IPS DF 4.7 (cell line): ENCODE measurements around the gene PINLYP.
A peak's percentile ranks its signal among the peaks of the same experiment; 100 is the strongest.
"Not testable (repeated sequence)": the region's sequence is repeated elsewhere in the genome, so short reads cannot be mapped to it uniquely, and the experiment has no call there.

Experiments
- DNase-seq: peaks from one replicate; pipeline ENCODE4 v3.0.0-alpha.2; 2013; ENCODE audit warnings: low spot score; ENCODE audit errors: extremely low read depth

Gene PINLYP

GRCh38 chr19:43575156-43575950 is at the start of gene PINLYP, which contains the start of gene XRCC1:
Gene PINLYP (plus strand): TSS chr19:43575801. CDS start chr19:43577192, 1,391 bp downstream.
Gene XRCC1 (minus strand): TSS chr19:43575527. CDS start chr19:43575458, 69 bp downstream.
- DNase-seq = peak; percentile 94

GRCh38 chr19:43525836-43526771 is 49.5 kb upstream of the PINLYP start:
- DNase-seq = no peak

GRCh38 chr19:43526884-43527859 is 48.4 kb upstream of the PINLYP start, which contains the start of gene ETHE1:
Gene ETHE1 (minus strand): TSS chr19:43527201. CDS start chr19:43527177, 24 bp downstream.
- no peak for DNase-seq

- DNase-seq = no peak
Measured at GRCh38 chr19:43527860-43528622, 47.6 kb upstream of the PINLYP start.

GRCh38 chr19:43532571-43532961 is 43.0 kb upstream of the PINLYP start:
- DNase-seq = no peak

GRCh38 chr19:43532962-43533545 is 42.5 kb upstream of the PINLYP start, which contains the start of gene ZNF575:
Gene ZNF575 (plus strand): TSS chr19:43533188. CDS start chr19:43534423, 1,235 bp downstream.
- DNase-seq = no peak

GRCh38 chr19:43533546-43534304 is 41.9 kb upstream of the PINLYP start:
- DNase-seq = peak; percentile 93

- no peak for DNase-seq
Measured at GRCh38 chr19:43534305-43534815, 41.2 kb upstream of the PINLYP start.

GRCh38 chr19:43534816-43535761 is 40.5 kb upstream of the PINLYP start:
- no peak for DNase-seq

GRCh38 chr19:43538922-43539321 is 36.7 kb upstream of the PINLYP start:
- no peak for DNase-seq

- no peak for DNase-seq
Measured at GRCh38 chr19:43540381-43540780, 35.2 kb upstream of the PINLYP start.

GRCh38 chr19:43541920-43542650 is 33.5 kb upstream of the PINLYP start:
- no peak for DNase-seq

- no peak for DNase-seq
Measured at GRCh38 chr19:43544077-43544476, 31.5 kb upstream of the PINLYP start.

- no peak for DNase-seq
Measured at GRCh38 chr19:43545276-43545675, 30.3 kb upstream of the PINLYP start.

GRCh38 chr19:43545981-43546380 is 29.6 kb upstream of the PINLYP start:
- no peak for DNase-seq

- no peak for DNase-seq
Measured at GRCh38 chr19:43546581-43546980, 29.0 kb upstream of the PINLYP start.

GRCh38 chr19:43547926-43548325 is 27.7 kb upstream of the PINLYP start:
- not testable (repeated sequence) for DNase-seq
